NCI-H1694 (cell line): ENCODE results near the gene EFCC1.

Experiments
- DNase-seq: peaks from one replicate; lab custom pipeline; 2025; lab: John Stamatoyannopoulos, UW

Gene EFCC1

GRCh38 chr3:129014793-129015345, 13.8 kb downstream of the EFCC1 start:
- DNase-seq, result no peak

DNA sequence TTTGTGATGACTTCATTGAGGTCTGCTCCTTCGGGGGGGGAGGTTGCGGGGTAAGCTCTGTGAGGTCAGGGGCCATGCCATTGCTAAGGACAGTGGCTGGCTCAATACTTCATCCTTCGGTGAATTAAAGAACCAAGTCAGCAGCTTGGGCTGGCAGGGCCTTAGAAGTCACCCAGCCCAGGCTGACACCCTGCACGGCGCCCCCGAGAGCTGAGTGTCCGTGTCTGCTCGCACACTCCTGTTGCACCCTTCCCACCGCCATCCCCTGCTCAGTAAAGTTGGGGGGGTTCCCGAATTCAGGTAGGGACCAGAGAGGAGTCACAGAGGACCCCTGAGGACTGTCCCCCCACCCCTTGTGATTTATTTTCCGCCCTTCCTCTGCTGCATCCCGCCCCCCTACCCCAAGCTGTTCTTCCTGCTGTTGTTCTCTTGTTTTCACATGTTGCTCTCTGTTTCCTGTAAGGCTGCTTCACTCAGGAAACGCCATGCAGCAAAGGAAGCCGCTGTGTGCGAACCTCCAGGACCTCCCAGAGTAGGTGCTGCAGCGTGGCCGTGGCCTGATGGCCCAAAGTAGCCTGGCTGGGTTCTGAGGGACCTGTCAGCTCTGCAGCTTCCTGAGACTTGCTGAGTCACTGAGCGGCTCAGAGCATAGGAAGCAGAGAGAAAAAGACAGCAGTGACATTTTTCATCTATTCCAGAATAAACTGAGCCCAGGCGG, 14.4 kb downstream of the EFCC1 start:
- DNase-seq, result no peak

- DNase-seq, result peak; percentile 35
Observed at GRCh38 chr3:129016356-129016719, 15.2 kb downstream of the EFCC1 start.

- DNase-seq, result no peak
Observed at GRCh38 chr3:129016720-129017483, 15.8 kb downstream of the EFCC1 start.

- no peak for DNase-seq
Observed at GRCh38 chr3:129017484-129017899, 16.4 kb downstream of the EFCC1 start.

GRCh38 chr3:129018271-129018670, 17.2 kb downstream of the EFCC1 start:
- no peak for DNase-seq

- DNase-seq, result no peak
Observed at GRCh38 chr3:129018751-129019150, 17.6 kb downstream of the EFCC1 start.

- DNase-seq, result no peak
Observed at GRCh38 chr3:129019266-129019665, 18.2 kb downstream of the EFCC1 start.

GRCh38 chr3:129020691-129021090, 19.6 kb downstream of the EFCC1 start:
- DNase-seq, result no peak

DNA sequence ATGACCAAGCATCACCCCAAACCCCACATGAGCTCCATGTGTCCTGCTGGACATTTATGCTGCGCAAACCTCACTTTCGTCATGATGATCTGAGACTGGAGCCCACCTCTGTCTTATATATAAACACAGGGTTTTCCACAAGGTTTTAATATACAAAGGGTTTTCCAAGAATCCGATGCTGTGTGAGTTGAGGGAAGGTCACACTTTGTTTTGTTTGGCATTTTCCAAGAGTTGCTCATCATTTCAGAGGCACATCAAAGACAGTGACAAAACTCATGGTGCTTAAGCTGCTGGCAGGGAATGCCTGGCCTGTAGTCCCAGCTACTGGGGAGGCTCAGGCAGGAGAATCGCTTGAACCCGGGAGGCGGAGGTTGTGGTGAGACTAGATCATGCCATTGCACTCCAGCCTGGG, 20.0 kb downstream of the EFCC1 start:
- no peak for DNase-seq

DNA sequence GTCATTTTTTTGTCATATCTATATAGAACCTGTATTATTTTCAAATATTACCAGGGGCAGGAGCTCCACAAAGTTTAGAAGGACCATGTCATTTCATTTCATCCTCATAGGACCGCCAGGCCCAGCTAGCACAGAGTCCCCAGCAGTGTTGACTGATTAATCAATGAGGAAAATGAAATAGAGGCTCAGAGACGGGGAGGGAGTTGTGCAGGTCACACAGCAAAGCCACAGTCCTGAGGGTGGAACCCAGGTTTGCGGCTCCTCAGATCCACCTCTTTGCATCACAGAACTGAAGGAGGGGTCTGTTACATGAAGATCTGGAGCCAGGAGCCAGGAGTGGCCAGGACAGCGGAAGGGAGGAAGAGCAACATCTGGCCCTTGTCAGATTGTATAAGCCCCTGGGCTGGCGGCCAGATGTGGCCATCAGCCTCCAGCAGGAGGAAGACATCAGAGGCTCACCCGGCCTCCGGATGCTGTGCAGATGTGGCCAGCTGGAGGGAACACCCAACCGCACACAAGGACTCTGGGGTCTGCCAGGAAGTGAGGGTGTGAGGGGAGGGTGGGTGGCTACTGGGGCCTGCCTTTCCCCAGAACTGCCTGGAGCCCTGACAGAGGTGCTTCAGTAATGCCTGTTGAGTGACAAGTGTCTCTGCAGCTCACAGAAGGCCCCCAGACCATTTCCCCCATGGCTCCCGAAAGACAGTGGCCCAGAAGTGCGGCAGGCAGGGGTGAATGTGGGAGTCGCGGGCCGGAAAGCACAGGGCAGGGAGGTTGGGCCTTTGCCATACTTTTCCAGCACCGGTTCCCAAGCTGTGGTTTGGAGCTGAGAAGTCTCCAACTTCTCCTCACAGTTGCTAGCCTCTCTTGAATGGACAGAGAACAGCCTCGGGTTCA, 21.3 kb downstream of the EFCC1 start:
- DNase-seq, result no peak

DNA sequence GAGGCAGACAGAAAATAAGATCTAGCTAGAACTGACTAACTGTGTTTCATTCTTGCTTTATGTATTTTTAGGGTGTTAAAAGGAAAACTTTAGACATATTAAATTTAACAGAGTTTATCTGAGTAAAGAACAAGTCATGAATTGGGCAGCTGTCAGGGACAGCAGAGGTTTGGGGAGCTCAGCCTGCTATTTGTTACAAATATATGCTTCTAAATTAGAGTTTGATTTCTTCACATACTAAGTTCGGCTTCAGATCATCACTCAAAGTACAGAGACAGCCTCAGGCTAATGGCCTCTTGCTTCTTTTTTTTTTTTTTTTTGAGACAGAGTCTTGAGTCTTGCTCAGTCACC, 21.9 kb downstream of the EFCC1 start:
- no peak for DNase-seq

DNA sequence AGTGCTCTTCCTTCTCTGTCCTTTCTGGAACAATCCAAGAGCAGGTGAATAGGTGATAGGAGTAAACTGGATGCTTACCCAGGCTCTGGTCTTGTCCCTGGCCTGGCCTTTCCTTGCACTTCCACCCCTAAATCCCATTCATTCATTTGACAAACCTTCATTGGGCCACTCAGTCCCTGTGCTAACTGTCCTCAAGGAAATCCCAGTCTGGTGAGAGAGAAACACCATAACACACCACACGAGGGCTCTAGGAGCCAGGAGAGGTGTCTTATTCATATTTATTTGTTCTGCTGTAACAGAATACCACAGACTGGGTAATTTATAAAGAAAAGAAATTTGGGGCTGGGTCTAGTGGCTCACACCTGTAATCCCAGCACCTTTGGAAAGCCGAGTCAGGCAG, 22.8 kb downstream of the EFCC1 start:
- DNase-seq, result peak; percentile 43

DNA sequence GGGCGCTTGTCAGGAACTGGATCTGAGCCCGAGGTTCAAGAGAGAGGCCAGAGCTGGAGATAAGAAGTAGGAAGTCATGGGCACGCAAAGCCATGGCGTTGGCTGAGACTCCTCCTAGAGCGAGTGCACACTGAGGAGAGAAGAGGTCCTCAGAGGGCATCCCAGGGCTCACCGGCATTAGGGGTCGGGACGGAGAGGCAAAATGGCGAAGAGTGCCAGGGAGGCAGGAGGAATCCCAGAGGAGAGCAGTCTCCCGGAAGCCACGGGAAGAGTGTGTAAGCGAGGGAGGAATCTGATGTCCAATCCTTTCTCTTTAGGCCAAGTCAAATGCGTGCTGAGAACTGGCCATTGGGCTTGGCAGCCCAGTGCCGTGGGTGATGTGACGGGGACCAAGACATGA, 24.0 kb downstream of the EFCC1 start:
- DNase-seq, result no peak

DNA sequence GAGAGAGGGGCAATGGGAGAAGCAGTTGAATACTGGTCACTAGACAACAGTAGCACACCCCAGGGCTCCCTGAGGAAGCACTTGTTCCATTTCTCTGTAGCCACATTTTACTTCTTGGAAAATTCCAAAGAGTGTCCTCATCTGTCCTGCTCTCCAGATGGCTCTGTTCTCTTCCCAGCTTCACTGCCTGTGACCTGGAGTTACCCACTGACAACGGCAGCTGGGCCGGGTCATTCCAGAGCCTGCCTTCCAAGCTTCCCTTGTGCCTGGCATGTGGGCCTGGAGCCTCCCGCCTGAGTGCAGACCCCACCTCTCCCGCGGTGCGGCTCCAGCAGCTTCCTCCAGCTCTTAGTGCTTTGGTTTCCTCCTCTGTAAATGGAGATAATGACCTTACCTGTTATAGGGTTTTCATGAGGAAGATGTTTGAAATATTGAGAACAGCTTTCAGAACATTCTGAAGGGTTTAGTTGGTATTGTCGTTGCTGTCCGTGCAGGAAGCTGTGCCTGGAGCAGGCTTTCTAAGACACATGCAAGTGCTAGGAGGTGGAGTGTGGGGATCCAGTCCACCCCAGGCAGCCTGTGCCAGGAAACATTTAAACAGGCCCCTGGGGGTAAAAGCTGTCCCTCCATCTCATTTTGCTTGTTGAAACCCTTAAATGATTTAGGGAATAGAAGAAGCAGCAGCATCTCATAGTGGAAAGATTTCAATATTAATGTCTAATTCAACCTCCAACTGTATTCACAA, 24.8 kb downstream of the EFCC1 start:
- peak; percentile 58 for DNase-seq

DNA sequence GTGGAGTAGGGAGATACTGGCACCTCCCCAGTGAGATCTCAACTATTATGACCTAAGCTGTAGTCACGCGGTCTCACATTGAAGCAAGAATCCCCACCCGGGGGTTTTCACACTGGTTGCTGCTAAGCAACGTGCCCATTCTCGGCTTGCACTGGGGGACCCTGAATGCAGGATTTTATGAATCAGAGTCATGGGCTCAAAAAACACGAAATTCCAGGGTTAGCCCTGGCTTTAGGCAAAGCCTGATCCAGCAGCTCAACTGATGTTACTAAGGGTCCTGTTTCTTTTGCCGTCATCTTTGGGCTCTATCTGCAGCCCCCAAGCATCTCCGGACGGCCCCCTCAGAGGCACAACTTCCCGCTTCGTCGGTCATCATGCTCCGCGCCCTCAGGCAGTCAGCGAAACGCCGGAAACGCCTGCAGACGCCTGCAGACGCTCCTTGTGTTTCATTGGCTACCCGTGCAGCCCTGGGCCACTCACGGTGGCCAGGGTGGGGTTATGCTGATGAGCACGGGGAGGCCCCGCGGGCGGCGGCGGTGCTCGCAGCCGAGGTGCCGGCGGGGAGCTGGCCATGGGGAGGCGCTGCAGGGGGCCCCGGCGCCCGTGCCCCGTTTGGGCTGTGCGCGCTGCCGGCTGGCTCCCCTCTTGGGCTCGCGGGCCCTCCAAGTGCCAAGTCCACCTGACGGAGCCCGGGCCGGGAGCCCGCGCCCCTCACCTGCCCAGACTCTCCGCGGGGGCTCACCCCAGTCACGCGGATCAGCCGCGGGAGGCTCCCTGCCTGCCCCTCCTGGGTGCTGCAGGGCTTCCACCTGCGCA, 25.8 kb downstream of the EFCC1 start:
- no peak for DNase-seq

- no peak for DNase-seq
Observed at GRCh38 chr3:129027544-129027880, 26.4 kb downstream of the EFCC1 start.

DNA sequence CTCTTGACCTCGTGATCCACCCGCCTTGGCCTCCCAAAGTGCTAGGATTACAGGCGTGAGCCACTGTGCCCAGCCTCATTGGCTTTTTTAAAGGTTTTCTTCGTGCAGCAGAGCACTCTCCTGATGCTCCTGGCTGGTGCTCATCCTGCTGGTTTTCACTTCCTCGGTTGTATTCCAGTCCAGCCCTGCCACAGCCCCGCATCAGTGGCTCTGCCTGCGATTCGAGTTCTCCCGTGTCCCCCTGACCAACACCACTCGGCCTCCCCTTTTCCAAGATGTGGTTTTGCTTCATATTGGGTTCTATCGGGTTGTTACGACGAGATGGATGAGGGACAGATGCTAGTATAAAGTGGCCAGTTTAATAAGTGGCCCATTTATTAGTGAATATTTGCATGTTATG, 27.8 kb downstream of the EFCC1 start:
- DNase-seq, result no peak

DNA sequence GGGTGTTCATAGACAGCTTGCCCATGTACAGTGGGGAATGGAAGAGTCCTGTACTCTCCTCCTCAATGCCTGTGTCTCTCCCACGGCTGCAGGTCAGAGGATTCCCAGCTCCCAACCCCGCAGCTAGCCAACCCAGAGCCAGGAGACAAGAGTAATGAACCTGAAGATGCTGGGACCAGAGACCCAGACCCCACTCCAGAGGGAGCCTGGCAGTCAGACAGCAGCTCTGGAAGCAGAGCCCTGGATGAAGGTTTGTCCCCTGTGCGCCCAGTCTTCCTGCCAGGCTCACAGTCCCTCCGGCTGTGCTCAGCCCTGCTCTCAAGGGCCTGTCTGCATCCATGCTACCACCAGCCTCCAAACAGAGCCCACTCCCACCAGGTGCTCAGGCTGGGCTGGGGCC, 29.5 kb downstream of the EFCC1 start:
- no peak for DNase-seq

DNA sequence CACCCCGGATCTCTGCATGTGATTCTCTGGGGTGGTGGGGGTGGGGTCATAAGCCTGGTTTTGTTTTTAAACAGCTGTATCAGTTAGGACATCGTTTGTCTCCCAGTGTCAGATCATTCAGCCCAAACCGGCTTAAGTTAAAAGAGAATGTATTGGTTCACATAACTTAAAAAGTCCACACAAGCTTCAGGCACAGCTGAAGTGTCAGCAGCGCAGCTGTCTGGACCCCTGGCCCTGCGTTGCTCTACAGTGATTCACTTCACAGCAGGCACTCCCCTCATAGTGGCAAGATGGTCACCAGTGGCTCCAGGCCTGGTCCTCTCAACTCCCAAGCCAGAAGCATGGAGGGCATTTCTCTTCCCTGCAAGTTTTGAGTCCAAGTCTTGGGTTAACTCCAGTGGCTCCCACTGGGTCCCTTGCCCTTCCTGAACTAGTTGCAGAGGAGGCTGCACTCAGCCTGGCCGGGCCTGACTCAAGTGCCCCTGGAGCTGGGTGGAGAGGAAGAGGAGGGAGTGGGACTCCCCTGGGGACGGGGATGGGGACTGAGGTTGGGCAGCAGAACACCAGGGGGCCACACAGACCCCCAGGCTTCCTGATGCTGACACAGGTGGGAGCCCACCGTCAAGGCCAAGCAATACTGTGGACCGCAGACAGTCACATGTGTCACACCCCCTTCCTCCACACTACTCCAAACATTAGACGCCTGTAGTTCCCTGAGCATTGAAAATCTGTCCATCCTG, 30.5 kb downstream of the EFCC1 start:
- no peak for DNase-seq
